HS-5 (cell line): ENCODE results near the gene SLC22A7.

ENCODE experiments used
- DNase-seq: peaks from one replicate; pipeline ENCODE4 v3.0.0-alpha.2; 2012; ENCODE audit warnings: low read depth

The SLC22A7 gene

DNA sequence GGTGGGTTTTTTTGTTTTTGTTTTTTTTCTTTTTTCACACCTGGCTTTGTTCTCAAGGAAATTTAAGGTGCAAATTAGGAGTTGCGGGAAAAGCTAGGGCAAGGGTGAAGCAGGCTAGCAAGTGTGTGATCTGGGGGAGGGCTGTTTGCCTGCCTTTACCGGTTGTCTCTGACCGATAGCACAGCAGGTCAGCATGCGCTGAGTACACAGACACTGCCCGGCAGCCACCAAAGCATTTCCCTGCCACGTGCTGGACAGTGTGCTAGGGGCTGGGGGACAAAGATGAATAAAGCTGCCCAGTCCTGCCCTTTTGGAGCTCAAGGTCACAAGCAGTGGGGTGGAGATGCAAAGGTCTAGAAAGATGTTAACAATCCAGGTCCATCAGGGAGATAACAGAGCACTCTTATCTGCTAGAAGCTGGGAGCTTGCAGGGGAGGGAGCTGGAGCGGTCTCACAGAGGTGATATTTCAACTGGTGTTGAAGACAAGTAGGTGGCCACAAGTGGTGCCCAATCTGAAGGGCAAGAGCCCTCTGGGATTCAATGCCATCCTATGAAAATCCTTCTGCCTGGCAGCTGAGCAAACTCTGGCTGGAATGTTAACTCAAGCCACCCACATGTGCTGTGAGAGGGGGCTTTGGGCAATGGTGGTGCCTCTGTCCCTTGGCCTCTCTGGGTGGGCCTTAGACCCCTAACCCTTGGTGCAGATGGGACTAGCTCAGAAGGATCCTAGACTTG, 30.3 kb upstream of the SLC22A7 start:
- no peak for DNase-seq

DNA sequence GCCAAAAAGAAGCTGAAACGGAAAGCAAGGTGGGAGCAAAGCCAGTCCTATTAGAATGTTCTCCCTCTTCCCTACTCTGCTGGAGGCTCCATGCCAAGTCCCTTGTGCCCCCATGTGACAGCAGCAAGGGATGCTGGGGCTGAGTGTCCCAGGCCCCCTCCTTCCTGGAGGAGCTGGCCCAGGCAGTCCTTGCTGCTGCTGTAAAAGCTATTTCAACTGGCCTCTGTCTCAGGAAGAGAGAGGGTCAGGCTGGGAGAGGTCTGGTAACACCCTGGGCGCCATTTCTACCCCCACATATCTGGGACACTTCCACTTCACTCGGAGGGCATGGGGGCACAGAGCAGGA, 29.7 kb upstream of the SLC22A7 start:
- DNase-seq, result no peak

DNA sequence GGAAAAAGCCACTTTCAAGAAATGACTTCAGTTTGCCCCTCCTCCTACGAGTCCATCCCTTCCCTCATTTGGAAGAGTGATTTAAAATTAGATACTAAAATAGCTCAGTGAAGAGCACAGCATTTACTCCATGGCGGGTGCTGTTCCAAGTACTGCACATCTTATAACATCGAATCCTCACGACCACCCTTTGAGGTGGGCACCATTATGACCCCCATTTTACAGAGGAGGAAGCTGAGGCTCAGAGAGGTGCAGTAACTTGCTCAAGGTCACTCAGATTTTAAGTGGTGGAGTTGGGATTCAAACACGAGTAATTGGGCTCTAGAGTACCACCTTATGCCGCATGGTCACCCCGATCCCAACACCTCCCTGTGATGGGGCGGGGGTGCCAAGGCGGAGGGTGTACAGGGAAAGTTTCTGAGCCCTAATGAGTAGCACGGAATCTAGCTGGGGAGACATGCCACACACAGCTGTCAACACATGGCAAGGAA, 29.2 kb upstream of the SLC22A7 start:
- DNase-seq, result no peak

DNA sequence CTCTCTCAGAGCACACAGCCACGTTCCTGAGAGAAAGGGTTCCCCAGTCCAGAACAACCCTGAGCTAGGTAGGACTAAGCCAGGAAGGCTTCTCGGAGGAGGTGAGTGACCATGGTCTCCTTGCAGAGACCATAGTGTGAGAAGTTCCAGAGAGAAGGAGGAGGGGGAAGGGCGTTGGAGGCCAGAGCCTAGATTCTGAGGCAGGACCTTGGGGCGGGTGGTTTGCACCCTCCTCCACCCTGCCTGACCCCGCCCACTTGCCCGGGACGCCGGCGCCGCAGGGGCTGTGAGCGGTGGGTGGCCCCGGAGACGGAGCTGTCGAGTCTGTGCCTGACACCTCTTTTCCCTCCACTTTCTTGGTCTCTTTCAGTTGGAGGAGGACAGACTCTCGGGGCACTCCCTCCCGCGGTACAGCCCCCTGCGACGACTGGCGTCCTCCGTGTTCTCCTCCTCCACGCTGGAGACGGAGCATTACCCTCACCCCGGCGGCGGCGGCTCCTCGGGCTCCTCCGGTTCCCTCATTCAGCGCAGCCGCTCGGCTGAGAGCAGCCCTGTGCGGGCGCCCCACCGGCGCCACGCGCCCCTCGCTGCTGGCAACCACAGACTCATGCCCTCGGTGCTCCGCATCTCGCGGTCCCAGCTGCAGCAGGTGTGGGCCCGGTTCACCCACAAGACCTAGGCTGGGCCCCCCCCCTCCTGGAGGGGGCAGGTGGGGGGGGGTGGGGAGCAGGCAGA, 28.6 kb upstream of the SLC22A7 start:
- no peak for DNase-seq

DNA sequence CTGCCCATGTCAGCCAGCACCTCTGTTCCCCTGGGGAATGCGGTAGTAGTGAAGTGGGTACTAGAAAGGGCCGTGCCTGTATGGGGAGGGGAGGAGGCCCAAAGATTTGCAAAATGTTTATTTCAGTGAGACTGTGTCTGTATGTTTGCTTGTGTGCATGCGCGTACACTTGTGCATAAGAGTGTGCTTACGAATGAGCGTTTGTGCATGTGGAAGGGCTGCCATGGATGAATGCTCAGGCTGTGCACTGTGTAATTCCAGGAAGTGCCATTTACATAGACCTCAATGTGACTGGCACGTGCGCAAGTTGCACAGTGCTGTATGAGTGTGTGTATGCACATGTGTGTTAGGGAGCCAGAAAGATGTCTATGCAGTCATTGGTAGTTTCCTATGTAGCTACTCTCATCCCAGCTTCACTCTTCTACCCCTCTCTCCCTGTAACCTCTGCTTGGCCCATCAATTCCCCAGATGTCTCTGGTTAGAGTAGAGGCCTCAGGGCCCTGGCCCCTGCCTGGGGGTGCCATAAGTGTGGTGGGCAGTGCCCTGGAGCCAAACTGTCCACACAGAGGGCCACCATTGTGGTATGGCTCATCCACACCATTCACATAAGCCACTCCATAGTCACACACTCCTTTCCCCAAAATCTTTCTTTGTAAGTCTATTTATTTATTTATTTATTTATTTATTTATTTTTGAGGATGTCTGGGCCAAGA, 26.8 kb upstream of the SLC22A7 start:
- DNase-seq, result no peak

DNA sequence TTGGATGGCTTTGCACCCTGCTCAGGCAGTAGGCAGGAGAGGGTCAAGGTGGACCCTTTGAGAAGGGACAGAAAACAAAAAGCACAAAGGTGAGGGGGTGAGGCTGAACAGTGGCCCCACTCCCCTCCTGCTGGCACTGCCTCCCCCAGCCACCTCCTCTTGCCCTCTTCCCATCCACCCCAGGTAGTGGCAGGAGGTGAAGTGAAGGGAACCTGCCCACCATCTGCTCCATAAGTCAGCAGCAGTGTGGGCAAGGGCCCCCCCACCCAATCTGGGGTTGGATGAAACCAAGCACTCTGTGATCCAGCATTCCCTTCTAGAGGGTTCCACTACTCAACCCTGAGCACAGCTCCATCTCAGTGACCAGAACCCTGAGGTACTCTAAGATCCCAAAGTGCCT, 26.1 kb upstream of the SLC22A7 start:
- DNase-seq, result no peak

DNA sequence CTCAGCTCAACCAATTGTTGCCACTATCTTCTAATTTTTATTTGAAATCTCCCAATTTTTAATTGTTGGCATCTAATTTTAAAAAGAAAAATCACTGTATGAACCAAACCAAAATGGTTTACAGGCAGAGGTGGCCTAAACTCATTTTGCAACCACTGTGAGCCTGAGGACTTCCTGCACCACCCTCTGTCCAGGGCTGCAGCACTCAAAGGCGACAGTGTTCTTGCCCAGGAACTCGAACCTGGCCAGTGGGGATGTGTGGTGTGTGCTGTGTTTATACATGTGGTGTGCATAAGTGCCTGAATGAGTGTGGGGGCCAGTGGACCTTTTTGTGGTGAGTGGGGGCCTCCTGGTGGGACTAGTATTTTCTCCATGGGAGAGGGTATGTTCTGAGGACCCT, 24.4 kb upstream of the SLC22A7 start:
- no peak for DNase-seq

DNA sequence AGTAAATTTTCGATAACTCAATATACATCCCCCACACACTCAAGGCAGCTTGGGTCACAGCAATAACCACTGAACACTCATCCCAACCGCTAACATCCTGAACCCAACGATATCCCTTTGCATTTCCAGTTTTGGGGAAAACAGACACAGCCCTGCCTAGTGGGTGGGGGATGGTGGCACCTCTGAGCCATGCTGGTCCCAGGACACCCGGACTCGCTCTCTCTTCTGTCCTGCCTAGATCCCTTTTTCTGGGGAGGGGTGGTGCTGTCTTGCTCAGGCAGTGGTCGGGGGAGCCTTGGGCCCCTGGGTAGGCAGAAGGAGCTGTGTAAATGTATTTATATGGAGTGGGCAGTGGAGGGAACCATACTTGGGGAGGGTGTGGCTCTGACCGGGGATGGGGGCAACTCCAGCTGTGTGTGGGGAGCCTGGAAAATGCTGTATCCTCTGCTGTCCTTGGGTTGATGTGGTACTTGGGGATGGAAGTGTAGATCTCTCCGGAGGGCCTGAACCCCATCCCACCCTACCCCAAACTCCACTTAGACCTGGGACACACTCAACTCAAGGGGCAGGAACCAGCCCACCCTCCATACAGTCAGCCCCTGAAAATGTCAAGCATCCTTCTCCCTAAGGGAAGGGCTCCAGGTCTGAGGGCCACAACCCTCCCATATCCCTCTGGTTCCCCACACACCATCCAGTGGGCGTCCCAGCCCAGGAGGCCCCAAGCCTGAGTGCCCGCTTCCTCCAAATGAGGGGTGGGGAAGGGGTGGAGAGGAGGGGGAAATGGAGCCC, 23.7 kb upstream of the SLC22A7 start:
- DNase-seq, result no peak

DNA sequence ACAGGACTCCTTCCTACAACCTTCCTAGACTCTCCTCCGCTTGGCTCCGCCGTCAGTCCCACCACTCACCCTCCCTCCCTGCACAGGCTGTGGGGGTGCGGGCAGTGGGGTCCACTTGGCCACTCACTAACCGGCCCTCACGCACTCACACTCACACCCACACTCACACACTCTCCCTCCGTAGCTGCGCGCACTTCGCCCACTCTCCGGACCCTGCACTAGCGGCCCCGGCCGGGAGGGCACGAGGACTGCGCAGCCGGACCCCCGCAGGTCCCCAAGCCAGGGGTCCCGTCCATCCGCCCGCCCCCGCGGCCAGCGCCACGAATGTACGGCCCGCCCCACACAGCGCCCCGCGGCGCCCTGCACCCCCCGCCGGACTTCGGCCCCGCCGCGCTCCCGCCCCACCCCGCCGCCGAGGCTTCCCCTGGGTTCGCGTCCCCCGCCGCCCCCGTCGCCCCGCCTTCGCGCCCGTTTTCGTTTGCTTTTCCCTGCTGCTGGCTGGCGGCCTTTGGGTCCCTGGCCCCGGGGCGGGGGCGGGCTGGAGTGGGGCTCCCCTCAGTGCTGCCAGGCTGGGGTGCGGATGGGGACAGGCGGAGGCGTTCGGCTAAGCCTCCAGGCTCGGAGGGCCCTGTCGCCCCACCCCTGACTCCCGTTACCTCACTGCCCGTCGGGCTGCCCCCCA, 23.0 kb upstream of the SLC22A7 start:
- no peak for DNase-seq

DNA sequence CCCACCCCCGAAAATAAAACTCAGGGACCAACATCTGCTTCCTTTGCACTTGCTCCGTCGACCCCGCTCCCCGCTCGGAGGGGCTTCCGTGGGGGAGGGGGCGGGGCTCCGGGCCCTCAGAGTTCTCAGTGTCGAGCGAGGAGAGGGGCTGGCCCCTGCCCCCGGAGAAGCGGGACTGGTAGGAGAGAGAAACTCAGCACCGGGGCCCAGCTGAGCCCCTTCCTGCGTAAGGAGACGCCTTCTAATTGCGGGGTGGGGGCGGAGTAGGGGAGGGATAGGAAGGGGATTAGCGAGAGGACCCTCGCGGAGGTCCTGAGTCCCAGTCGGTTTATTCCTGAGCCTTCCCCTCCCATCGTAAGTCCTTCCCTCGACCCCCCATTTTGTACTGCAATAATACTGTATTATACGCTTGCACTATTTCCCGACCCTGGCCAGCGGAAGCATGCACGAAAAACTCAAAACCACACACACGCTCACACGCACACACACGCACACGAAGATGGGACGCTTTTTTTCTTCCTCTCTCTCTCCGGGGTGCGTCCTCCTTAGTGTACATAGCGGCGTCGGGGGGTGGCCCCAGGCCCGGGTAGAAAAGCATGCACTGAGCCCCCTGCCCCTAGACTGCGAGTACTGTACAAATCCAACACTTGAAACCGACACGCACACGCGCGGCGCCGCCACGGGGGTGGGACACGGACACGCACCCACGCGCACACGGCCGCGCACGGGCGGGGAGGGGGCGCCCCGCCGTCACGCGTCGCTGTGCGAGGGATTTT, 22.1 kb upstream of the SLC22A7 start:
- DNase-seq, result no peak

DNA sequence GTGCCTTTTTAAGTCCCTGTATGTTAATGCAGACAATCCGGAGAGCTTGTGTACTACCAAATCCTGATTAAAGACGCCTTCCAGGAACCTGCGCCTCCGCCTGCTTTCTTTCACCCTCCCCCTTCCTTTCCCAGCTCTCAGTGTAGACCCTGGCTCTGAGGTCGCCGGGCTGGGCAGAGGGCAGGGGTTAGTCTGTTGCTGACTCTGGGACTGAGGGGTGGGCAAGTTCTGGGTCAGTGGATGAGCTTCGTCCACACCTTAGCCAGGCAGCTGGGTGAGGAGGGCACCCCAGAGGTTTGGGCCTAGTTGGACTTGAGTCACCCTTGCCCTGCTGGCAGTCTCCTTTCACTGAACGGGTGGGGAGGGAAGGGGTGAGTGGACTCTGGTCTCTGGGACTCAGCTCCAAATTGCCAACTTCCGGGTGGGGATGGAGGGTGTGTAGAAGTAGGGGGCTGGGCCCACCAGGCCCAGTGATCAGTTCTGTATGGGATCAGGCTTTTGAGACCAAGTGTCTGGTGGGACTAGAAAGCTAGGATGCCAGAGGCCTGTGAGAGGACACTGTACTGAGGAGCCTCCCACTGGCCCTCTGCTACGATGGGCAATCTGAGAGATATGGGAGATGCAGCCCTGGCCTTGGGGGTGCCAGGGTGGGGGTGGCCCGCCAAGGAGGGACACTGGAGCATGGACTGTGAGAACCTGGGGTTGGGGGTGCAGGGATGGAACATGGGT, 21.3 kb upstream of the SLC22A7 start:
- DNase-seq, result no peak

DNA sequence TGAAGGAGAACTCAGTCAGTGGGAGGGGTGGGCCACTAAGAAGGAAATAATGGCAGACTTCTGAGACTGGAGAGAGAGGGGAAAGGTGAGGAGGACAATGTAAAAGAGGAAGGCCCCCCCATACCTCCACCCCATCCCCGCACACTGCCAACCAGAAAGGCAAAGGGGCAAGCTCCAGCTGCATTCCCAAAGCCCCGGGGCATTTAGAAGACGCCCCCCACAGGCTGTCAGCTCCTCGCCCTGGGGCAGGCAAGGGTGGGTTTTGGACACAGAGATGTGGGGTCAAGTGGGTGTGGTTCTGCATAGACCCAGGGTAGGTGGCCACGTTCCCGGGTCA, 20.8 kb upstream of the SLC22A7 start:
- DNase-seq, result no peak

DNA sequence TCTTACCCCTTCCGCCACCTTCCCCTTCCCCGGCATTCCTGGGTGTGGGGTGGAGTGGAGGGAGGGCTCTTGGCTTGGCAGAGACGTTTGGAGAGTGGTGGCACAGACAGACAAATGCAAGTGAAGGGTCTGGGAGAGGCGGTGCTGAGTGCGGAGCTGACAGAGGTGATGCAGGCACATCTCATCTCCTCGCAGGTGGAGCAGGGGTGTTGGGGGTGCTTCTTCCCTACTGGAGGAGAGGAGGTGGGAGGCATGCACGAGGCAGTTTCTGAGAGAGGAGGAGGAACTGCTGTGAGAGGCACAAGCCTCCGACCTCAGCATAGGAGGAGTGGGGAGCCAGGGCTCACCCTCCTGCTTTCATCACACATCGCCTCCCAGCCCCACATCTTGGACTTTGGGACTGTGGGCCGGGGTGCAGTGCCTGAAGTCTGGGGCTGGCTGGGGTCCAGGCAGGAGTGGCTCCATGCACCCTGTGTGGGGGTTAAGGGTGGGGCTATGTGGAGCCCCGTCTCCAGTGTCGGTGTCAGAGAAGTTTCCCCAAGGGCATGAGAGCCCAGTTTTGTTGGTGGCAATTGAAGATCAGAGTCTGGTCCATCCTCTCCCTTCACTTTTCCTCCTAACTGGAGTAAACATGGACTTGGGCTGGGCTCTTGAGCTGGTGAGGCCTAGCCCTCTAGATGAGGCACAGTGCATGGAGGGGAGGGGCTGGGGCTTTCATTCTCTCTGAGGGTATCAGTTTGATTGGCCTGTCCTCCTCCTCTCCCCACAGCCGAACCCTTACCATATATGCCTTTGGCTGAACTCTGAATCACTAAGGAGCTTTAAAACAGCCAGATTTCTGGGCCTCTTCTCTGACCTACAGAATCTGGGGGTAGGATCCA, 20.2 kb upstream of the SLC22A7 start:
- no peak for DNase-seq

DNA sequence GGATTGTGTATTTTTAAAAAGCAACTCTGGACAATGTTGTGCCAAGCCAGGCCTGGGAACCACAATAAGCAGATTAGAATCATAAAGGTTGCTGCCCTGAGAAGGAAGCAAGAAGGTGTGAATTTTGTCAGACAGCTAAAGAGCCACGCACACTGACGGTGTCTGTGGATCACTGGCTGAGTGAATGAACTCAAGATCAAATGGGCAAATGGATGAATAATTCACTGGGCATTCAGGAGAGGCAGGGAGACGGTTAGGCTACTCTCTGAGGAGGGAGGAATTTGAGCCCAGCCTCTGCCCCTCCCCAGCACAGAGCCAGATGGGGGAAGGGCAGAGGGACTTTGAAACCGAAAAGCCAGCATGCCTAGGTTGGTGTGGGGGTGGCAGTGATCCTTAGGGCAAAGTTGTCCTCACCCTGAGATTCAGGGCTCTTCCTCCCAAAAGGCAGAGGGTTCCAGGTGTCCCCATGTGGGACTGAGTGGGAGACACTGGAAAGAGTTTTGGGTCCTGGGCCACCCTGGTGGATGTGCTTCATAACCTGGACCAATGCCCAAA, 19.5 kb upstream of the SLC22A7 start:
- DNase-seq, result no peak

DNA sequence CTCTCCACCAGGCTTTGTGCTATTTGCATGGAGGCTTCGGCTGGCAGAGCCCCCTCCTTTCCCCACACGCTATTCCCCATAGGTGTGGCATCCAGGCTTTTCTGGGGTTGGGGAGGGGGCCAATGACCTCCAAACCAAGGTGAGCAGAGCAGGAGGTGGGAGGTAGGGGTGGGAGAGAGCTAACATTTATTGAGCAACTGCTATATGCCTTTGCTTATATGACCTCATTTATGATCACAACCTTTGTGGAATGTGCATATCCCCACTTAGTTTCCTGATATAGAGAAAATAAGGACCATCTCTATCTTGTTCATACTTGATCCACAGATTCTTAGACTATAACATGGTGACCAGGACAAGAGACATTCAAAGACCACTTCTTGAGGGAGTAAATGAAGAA, 17.8 kb upstream of the SLC22A7 start:
- no peak for DNase-seq

DNA sequence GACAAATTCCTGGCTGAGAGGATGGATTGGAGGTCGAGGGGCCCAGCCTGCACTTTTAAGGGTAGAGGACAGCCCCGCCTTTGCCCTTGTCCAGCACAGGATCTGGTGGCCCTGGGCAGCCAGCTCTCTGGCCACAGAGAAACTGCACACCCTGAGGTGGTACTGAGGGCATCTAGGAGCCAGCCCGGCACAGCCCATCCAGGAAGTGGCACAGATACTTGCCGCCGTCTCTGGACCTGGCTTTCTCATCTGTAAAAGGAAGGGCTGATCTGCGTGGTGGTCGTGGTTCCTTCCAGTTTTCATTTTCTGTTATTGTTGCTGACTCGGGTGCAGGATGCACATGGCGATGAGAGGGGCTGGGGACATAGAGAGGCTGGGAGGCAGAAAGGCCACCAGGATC, 16.0 kb upstream of the SLC22A7 start:
- DNase-seq, result no peak

DNA sequence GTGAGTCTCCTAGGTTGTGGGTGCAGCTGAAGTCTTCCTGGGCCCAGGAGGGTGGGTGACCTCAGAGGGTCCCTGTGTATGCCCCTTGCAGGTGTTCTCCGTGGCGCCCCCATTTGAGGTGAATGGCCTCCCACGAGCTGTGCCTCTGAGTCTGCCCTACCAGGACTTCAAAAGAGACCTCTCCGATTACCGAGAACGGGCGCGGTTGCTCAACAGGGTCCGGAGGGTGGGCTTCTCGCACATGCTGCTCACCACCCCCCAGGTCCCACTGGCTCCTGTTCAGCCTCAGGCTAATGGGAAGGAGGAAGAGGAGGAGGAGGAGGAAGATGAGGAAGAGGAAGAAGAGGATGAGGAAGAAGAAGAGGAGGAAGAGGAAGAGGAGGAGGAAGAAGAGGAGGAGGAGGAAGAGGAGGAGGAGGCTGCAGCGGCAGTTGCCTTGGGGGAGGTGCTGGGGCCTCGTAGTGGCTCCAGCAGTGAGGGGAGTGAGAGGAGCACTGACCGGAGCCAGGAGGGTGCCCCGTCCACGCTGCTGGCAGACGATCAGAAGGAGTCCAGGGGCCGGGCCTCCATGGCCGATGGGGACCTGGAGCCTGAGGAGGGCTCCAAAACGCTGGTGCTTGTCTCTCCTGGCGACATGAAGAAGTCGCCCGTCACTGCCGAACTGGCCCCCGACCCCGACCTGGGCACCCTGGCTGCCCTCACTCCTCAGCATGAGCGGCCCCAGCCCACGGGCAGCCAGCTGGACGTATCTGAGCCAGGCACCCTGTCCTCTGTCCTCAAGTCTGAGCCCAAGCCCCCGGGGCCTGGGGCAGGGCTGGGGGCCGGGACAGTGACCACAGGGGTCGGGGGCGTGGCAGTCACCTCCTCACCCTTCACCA, 15.2 kb upstream of the SLC22A7 start:
- no peak for DNase-seq

DNA sequence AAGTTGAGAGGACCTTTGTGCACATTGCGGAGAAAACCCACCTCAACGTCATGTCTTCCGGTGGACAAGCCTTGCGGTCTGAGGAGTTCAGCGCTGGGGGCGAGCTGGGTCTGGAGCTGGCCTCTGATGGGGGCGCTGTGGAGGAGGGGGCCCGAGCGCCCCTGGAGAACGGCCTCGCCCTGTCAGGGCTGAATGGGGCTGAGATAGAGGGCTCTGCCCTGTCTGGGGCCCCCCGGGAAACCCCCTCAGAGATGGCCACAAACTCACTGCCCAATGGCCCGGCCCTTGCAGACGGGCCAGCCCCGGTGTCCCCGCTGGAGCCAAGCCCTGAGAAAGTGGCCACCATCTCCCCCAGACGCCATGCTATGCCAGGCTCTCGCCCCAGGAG, 14.6 kb upstream of the SLC22A7 start:
- no peak for DNase-seq
